Central memory CD8-positive, alpha-beta T cell (primary cell): Measurements from ENCODE around the gene RAPGEF2.

ENCODE experiments used
- ATAC-seq: fragments of 150-1000 bp; cut with Tn5 transposase; replicated peaks from 2 replicates; pipeline ENCODE4 v1.10.0; 2022; ENCODE audit warnings: mild to moderate bottlenecking, moderate FRiP score, moderate number of reproducible peaks; ENCODE audit not compliant: poor library complexity, severe bottlenecking; ENCODE audit errors: extremely low read depth
- DNase-seq, 2 donors: peaks; one replicate each; pipeline ENCODE4 v3.0.0; 2021; ENCODE audit warnings: low spot score in 2 of 2
- H3K27ac Mint-ChIP-seq: one replicate; pipeline ENCODE4 v1.8.0; 2022; ENCODE audit warnings: low read depth, mild to moderate bottlenecking, moderate library complexity, mixed read lengths
- H3K27me3 Mint-ChIP-seq: one replicate; pipeline ENCODE4 v1.8.0; 2022; ENCODE audit warnings: mixed read lengths
- H3K36me3 Mint-ChIP-seq: one replicate; pipeline ENCODE4 v1.8.0; 2022; ENCODE audit warnings: mild to moderate bottlenecking, moderate library complexity, mixed read lengths; ENCODE audit not compliant: insufficient read depth
- H3K4me1 Mint-ChIP-seq: one replicate; pipeline ENCODE4 v1.8.0; 2022; ENCODE audit warnings: mixed read lengths
- H3K4me3 Mint-ChIP-seq: one replicate; pipeline ENCODE4 v1.8.0; 2022; ENCODE audit warnings: mild to moderate bottlenecking, moderate library complexity, mixed read lengths
- H3K9me3 Mint-ChIP-seq: one replicate; pipeline ENCODE4 v1.8.0; 2022; ENCODE audit warnings: mixed read lengths

Gene RAPGEF2

DNA sequence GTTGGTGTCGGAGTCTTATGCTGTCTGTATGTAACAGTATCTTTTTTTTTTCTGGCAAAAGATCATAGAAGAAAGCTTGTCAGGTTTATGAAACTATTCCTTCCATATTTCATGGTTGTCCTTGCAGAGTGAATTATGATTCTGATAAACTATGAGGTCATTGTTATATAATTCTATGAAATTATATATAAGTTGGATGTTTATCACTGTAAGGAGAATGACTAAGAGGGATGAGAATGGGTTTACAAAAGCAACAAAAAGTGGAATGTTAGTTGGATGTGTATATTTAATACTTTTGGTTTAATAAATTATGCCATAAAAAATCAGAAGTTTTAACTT lies 43.1 kb downstream of the RAPGEF2 start:
- no peaks in the 10 kb centered on the region for H3K27me3 Mint-ChIP-seq
- no peak overlapping the region for H3K4me3 Mint-ChIP-seq
- DNase-seq (no peak), ATAC-seq (no peak)
- H3K9me3 Mint-ChIP-seq: no peaks in the 10 kb centered on the region
- peaks cover 31% of the 10 kb centered on the region for H3K4me1 Mint-ChIP-seq
- H3K27ac Mint-ChIP-seq: no peak overlapping the region
- no peaks in the 10 kb centered on the region for H3K36me3 Mint-ChIP-seq

DNA sequence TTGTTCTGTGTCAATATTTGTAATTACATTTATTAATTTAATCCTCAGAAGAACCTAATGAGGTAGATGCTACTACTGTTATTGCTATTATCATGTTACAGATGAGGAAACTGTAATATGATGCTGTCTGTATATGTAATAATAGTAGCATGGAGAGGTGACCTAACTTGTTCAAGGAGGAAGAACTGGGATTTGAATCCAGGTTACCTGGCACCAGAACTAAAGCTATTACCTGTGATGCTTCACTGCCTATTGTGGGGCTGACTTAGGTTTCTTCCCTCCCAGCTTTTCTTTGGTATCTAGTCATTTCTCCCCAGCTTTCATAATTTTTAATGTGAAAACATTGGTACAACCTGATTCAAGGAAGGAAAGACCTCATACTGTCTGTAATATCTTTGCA lies 43.6 kb downstream of the RAPGEF2 start:
- ATAC-seq (no peak), DNase-seq (no peak)
- no peaks in the 10 kb centered on the region for H3K36me3 Mint-ChIP-seq
- H3K9me3 Mint-ChIP-seq: no peaks in the 10 kb centered on the region
- H3K4me3 Mint-ChIP-seq: no peak overlapping the region
- no peaks in the 10 kb centered on the region for H3K27me3 Mint-ChIP-seq
- H3K27ac Mint-ChIP-seq: no peak overlapping the region
- H3K4me1 Mint-ChIP-seq: peaks cover 33% of the 10 kb centered on the region

DNA sequence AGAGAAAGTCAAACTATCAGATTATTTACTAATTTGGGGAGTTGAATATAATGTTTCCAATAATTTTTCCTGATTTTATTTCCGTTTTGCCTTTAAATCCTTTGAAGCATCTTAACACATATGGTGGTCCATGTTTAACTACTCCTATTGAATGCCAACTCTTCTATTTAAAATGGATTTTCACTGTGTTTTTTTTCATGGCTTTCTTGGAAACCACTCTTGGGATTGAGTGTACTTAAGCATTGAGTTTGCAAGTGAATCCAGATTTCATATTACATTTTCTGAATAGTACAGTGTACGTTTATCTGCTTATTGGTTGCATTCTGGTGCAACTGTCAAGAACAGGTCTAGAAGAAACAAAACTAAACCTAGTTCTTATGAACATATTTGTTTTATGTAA lies 45.6 kb downstream of the RAPGEF2 start:
- ATAC-seq: no peak
- Mint-ChIP-seq H3K9me3 (no peaks in the 10 kb centered on the region), H3K4me1 (peaks cover 38% of the 10 kb centered on the region), H3K27me3 (no peaks in the 10 kb centered on the region), H3K36me3 (no peaks in the 10 kb centered on the region), H3K4me3 (no peak overlapping the region), H3K27ac (no peak overlapping the region)
- DNase-seq: no peak

DNA sequence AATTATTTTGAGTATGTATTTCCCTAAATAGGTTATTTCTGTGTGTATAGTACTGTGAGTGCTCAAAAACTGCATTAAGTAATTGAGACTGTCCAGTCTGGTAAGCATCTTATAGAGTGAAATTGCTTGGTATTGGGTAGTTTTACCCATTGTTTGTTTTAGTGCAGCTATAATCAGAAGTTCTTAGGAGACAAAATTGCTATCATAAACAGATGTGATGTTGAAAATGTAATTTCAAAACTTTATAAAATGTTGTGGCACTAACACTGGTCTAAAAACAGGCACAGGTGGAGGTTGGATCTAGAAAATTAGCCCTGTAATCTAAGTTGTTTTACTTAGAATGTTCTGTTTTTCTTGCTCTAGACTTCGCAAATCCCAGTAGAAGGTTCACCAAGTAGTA lies 46.8 kb downstream of the RAPGEF2 start:
- H3K4me3 Mint-ChIP-seq: no peak overlapping the region
- H3K4me1 Mint-ChIP-seq: peaks cover 31% of the 10 kb centered on the region
- no peak for DNase-seq
- H3K9me3 Mint-ChIP-seq: no peaks in the 10 kb centered on the region
- no peaks in the 10 kb centered on the region for H3K27me3 Mint-ChIP-seq
- H3K27ac Mint-ChIP-seq: no peak overlapping the region
- H3K36me3 Mint-ChIP-seq: peaks cover under 1% of the 10 kb centered on the region
- ATAC-seq: no peak

DNA sequence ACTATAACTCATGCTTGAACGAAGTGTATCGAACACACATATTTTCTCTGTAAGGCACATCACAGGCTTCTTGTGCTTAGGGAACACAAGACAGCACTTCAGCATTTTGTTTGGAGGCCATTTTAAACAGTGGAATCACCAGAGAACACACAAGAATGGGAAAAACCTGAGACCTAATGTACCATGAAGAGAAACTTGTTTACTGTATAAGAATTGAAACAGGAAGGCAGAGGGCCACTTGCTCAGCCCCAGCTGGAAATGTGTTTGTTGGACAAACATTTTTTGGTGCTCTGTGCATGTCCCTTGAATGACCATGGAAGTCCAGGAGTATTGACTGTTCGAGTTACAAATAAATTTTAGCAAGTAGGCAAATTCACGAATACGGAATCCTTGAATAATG lies 47.5 kb downstream of the RAPGEF2 start:
- Mint-ChIP-seq H3K4me1 (peaks cover 30% of the 10 kb centered on the region), H3K27ac (no peak overlapping the region), H3K9me3 (no peaks in the 10 kb centered on the region), H3K27me3 (no peaks in the 10 kb centered on the region), H3K4me3 (no peak overlapping the region), H3K36me3 (peaks cover 1% of the 10 kb centered on the region)
- DNase-seq: no peak
- ATAC-seq: no peak

DNA sequence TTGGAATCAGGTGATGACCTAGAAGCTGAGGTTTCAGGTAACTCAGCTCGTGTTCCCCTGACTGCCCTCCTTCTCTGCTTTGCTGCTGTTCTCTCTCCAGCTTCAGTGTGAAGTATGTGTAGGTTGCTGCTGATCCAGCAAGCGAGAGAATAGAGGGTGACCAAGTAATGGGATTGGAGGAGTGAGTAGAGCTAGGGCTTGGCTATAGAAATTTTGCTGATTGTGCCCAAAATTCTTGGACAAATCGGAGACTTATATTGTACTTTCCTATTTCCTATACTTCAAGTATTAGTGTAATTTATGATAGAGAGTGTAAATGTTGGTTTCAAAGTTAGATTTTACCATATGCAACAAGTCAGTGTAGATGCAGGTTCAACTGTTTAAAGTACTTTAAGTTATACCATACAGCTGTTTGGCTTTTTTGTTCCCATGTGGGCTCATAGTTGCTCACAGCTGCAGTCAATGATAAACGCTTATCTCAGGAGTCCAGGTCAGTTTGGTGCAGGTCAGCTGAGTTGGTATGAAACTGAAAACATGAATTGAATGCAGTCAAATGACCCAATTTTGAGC lies 48.0 kb downstream of the RAPGEF2 start:
- DNase-seq (no peak), ATAC-seq (no peak)
- H3K4me1 Mint-ChIP-seq: peaks cover 25% of the 10 kb centered on the region
- H3K9me3 Mint-ChIP-seq: no peaks in the 10 kb centered on the region
- no peaks in the 10 kb centered on the region for H3K27me3 Mint-ChIP-seq
- peaks cover 1% of the 10 kb centered on the region for H3K36me3 Mint-ChIP-seq
- H3K4me3 Mint-ChIP-seq: no peak overlapping the region
- H3K27ac Mint-ChIP-seq: no peak overlapping the region

DNA sequence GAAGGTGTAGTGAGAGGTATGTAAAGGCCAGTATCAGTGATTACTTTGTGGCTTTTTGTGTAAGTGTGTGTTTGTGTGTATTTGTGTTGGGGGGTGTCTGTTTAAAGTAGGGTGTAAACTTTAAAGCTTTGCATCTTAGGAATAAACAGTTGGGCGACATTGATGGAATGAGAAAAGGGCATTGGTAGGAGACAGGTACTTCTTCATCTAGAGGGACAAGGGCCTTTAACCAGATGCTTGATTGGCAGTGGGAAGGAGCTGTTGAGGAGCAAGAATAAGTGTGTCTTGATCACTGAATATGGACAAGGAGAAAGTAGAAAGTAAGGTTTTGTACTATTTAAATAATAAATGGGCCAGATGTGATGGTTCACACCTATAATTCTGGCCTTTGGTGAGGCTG lies 48.8 kb downstream of the RAPGEF2 start:
- H3K9me3 Mint-ChIP-seq: no peaks in the 10 kb centered on the region
- no peak overlapping the region for H3K27ac Mint-ChIP-seq
- no peaks in the 10 kb centered on the region for H3K27me3 Mint-ChIP-seq
- DNase-seq (no peak), ATAC-seq (no peak)
- no peak overlapping the region for H3K4me3 Mint-ChIP-seq
- peaks cover 1% of the 10 kb centered on the region for H3K36me3 Mint-ChIP-seq
- H3K4me1 Mint-ChIP-seq: peaks cover 25% of the 10 kb centered on the region

DNA sequence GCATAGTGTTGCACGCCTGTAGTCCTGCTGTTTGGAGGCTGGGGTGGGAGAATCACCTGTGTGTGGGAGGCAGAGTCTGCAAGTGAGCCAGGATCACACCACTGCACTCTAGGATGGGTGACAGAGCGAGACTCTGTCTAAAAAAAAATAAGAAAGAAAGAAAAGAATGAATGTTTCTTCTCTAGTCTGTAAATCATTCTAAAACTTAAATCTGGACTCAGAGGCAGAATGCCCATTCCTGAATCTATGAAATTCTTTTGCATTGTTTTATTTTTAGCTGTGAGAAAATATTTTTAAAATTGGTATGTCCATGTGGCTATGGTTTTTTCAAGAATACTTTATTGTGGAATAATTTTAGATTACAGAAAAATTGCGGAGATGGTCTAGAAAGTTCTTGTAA lies 49.3 kb downstream of the RAPGEF2 start:
- DNase-seq: no peak
- Mint-ChIP-seq H3K9me3 (no peaks in the 10 kb centered on the region), H3K36me3 (peaks cover 1% of the 10 kb centered on the region), H3K4me3 (no peak overlapping the region), H3K4me1 (peaks cover 25% of the 10 kb centered on the region), H3K27me3 (no peaks in the 10 kb centered on the region), H3K27ac (no peak overlapping the region)
- no peak for ATAC-seq

DNA sequence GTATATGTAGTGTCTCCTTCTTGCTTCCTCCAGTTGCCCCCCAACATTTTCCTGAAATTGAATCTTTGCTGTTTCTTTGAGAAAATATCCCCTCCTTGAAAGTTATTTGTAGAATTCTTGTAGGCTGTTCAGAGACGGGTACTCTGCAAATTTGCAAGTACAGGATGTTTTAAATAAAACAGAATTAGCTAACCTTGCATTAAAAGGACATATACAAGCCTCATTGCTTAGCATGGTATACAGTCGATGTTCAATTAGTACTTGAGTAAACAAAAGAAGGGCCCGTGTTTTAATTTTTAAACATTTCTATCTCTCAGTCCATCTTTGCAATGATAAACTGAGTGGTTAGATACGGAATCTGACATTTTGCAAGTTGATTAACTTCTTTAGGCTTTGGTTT lies 50.8 kb downstream of the RAPGEF2 start:
- H3K27ac Mint-ChIP-seq: no peak overlapping the region
- DNase-seq (no peak), ATAC-seq (no peak)
- no peaks in the 10 kb centered on the region for H3K9me3 Mint-ChIP-seq
- H3K4me1 Mint-ChIP-seq: peaks cover 25% of the 10 kb centered on the region
- peaks cover 1% of the 10 kb centered on the region for H3K36me3 Mint-ChIP-seq
- H3K27me3 Mint-ChIP-seq: no peaks in the 10 kb centered on the region
- H3K4me3 Mint-ChIP-seq: no peak overlapping the region

DNA sequence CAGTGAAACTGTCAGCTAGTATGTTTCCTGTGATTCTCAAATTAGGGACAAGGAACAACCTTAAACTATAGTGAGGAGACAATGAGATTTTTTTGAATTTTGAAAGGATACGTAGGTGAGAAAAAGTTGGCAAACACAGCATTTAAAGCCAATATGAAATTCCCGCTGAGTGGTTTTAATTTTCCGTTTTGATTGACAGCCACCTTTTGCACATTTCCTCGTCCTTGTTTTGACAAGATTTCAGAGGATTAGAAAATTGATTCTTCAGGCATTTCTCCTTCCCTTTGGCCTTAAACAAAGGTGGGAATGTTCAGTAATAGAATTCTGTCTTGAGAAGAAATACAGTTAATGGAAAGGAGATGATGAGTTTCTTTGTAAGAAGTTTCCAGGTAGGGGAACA lies 52.2 kb downstream of the RAPGEF2 start:
- no peaks in the 10 kb centered on the region for H3K9me3 Mint-ChIP-seq
- ATAC-seq (no peak), DNase-seq (no peak)
- H3K27me3 Mint-ChIP-seq: no peaks in the 10 kb centered on the region
- H3K4me1 Mint-ChIP-seq: peaks cover 25% of the 10 kb centered on the region
- peaks cover 1% of the 10 kb centered on the region for H3K36me3 Mint-ChIP-seq
- H3K27ac Mint-ChIP-seq: no peak overlapping the region
- no peak overlapping the region for H3K4me3 Mint-ChIP-seq

DNA sequence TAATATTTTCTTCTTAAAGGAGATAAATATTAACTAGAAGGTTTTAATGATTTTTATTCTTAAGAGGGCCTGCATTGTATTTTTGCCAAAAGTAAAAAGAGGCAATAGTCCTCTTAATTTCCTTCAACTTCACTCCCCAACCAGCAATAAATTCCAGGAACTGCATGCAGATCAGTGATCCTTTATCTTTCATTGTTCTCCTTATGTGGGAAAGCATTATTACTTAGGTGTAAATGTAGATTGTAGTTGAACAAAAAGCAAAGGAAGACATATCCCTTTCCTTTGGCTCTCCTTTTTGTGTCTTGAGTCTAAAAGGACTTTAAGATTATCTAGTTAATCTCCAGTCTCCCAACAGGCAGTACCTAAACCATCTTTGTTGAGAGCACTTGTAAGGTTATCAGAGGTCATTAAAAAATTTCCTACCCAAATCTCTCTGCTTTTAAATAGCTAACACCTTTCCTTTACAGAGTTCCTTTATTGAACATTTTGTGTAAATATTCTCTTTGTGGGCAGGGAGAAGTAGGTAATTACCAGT lies 55.3 kb downstream of the RAPGEF2 start:
- no peaks in the 10 kb centered on the region for H3K9me3 Mint-ChIP-seq
- peaks cover 11% of the 10 kb centered on the region for H3K4me1 Mint-ChIP-seq
- DNase-seq (no peak), ATAC-seq (no peak)
- no peaks in the 10 kb centered on the region for H3K27me3 Mint-ChIP-seq
- H3K27ac Mint-ChIP-seq: no peak overlapping the region
- H3K36me3 Mint-ChIP-seq: peaks cover 1% of the 10 kb centered on the region
- no peak overlapping the region for H3K4me3 Mint-ChIP-seq

DNA sequence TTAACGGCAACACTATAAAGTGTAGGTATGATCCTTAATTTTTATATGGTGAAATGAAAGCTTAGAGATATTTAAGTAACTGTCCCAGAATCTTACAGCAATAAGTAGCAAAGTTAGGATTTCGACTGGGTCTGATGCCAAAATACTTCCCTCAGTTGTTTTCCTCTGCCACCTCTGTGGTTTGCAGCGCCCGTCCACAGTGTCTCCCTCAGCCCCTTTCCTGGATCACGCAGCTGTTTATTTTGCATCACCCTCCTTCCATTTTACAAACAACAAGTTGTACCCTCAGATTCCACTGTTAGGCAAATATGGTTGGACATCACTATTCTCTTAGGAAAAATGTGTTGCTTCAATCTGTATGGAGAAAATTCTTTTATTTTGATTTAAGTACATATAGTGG lies 56.1 kb downstream of the RAPGEF2 start:
- DNase-seq (no peak), ATAC-seq (no peak)
- Mint-ChIP-seq H3K4me1 (peaks cover 10% of the 10 kb centered on the region), H3K36me3 (peaks cover 1% of the 10 kb centered on the region), H3K27ac (no peak overlapping the region), H3K4me3 (no peak overlapping the region), H3K27me3 (no peaks in the 10 kb centered on the region), H3K9me3 (no peaks in the 10 kb centered on the region)

DNA sequence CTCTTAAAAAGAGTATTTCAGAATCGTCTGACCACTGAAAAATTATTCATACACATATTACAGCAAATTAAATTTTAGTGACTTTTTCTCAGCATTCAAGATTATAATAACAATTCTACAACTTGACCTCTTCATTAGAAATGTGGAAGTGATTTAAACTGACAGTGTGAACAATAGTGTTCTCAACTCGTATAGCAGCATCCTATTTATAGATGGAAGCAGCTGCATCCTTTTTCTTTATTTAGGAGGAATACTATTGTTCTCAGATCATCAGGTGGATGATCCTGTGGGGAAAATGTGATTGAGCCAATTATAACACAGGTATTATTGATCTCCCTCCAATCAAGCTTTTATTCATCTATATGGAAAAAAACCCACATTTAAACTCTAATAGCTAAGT lies 56.7 kb downstream of the RAPGEF2 start:
- ATAC-seq (no peak), DNase-seq (no peak)
- no peak overlapping the region for H3K27ac Mint-ChIP-seq
- no peaks in the 10 kb centered on the region for H3K9me3 Mint-ChIP-seq
- no peaks in the 10 kb centered on the region for H3K27me3 Mint-ChIP-seq
- peaks cover 10% of the 10 kb centered on the region for H3K4me1 Mint-ChIP-seq
- peaks cover 1% of the 10 kb centered on the region for H3K36me3 Mint-ChIP-seq
- H3K4me3 Mint-ChIP-seq: no peak overlapping the region

DNA sequence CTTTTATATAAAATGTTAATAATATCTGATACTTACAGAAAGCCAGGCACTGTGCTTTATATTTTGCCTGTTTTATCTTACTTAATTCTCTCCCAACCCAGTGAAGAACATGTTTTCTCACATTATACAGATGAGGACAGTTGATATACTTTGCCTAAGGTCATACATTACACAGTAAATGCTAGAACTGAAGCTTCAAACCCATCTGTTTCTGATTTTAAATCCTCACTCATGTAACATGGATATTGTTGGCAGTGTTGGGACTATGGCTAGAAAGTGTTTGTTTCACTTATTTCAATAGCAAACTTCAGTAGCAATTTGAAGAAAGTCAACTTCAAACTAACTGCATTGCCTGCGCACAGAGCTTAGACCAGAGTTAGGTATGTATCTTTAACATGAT lies 57.4 kb downstream of the RAPGEF2 start:
- no peak for ATAC-seq
- no peak for DNase-seq
- no peaks in the 10 kb centered on the region for H3K36me3 Mint-ChIP-seq
- H3K4me1 Mint-ChIP-seq: peaks cover 10% of the 10 kb centered on the region
- no peaks in the 10 kb centered on the region for H3K27me3 Mint-ChIP-seq
- H3K4me3 Mint-ChIP-seq: no peak overlapping the region
- H3K27ac Mint-ChIP-seq: no peak overlapping the region
- no peaks in the 10 kb centered on the region for H3K9me3 Mint-ChIP-seq
